Measurements from ENCODE around the gene PLEKHG5. TPM values are rescaled to one million over a fixed set of nuclear protein-coding genes. Genes with fewer than 3 reads are reported as not detected.

Gene PLEKHG5
- total and polyA plus RNA-seq, 3 experiments from 2014 or later: 1.0 to 2.6 (median 2.2) TPM

GRCh38 chr1:6503884-6504602 is 12.6 kb upstream of the PLEKHG5 start:
- POLR2A ChIA-PET: interaction anchor here (0.6 kb wide), 1 partner anchor 11 kb away, joined by 5 read pairs; no protein-coding TSS in a partner anchor
- peaks cover 5% of the 10 kb centered on the region for H3K27me3 ChIP-seq (ENCODE audit: insufficient read depth, low read length, poor library complexity, severe bottlenecking)
- H3K4me3 Mint-ChIP-seq: no peak overlapping the region
- no peaks in the 10 kb centered on the region for H3K9me3 ChIP-seq (ENCODE audit: low read length)
- H3K4me3 ChIP-seq (ENCODE audit: low read length): no peak overlapping the region
- no peak overlapping the region for H3K27ac ChIP-seq (ENCODE audit: low read depth, low read length)
- no peak for DNase-seq
- H3K27me3 Mint-ChIP-seq: peaks cover 4 to 12% of the 10 kb centered on the region in 2 donors
- no peaks in the 10 kb centered on the region for H3K9me3 Mint-ChIP-seq
- H3K4me1 Mint-ChIP-seq: peaks cover 0 to 2% (median 0%) of the 10 kb centered on the region in 3 donors
- no peaks in the 10 kb centered on the region for H3K36me3 ChIP-seq (ENCODE audit: insufficient read depth, low read length)
- no peak overlapping the region for H3K27ac Mint-ChIP-seq
- CTCF ChIA-PET: no interaction called here
- H3K4me1 ChIP-seq (ENCODE audit: insufficient read depth, low read length): no peaks in the 10 kb centered on the region
- no peaks in the 10 kb centered on the region for H3K36me3 Mint-ChIP-seq

GRCh38 chr1:6502000-6502891 is 10.8 kb upstream of the PLEKHG5 start:
- no peak overlapping the region for H3K4me3 Mint-ChIP-seq
- H3K9me3 ChIP-seq (ENCODE audit: low read length): no peaks in the 10 kb centered on the region
- no peak overlapping the region for H3K27ac ChIP-seq (ENCODE audit: low read depth, low read length)
- DNase-seq: no peak
- peaks cover 7 to 13% (median 7%) of the 10 kb centered on the region in 3 donors for H3K4me1 Mint-ChIP-seq
- no peaks in the 10 kb centered on the region for H3K36me3 ChIP-seq (ENCODE audit: insufficient read depth, low read length)
- no peak overlapping the region for H3K4me3 ChIP-seq (ENCODE audit: low read length)
- ChIA-PET POLR2A (no interaction called here), CTCF (interaction anchor here (1.3 to 2.0 kb wide), 2 partner anchors 12 to 79 kb away, joined by 3 to 5 read pairs; no protein-coding TSS in a partner anchor)
- no peaks in the 10 kb centered on the region for H3K9me3 Mint-ChIP-seq
- no peaks in the 10 kb centered on the region for H3K36me3 Mint-ChIP-seq
- H3K27me3 Mint-ChIP-seq: peaks cover 4 to 12% of the 10 kb centered on the region in 2 donors
- H3K27ac Mint-ChIP-seq: no peak overlapping the region
- peaks cover 5% of the 10 kb centered on the region for H3K4me1 ChIP-seq (ENCODE audit: insufficient read depth, low read length)
- peaks cover 2% of the 10 kb centered on the region for H3K27me3 ChIP-seq (ENCODE audit: insufficient read depth, low read length, poor library complexity, severe bottlenecking)

DNA sequence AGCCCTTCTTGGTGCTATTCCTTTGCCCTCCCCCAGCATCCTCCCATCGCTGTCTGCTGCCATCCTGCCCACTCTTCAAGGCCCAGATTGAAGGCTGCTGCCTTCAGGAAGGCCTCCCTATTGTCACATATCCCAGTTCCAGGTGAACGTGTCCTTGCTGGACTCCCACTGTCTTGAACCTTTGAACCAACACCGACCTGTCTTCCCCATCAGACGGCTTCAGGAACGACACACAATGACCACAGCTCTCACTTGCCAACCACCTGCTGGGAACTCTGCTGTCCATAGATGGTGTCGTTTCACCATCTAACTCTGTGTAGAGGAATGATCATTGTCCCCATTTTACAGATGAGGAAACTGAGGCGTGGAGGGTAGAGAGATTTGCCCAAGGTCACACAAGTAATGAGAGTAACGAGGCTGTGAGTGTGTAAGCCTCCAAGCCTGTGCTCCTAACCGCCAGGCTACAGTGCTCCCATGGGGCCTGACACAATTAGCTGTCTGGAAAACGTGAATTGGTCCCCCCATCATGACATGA is 9.9 kb upstream of the PLEKHG5 start:
- H3K4me3 ChIP-seq (ENCODE audit: low read length): no peak overlapping the region
- H3K9me3 ChIP-seq (ENCODE audit: low read length): no peaks in the 10 kb centered on the region
- peaks cover 3% of the 10 kb centered on the region for H3K27me3 ChIP-seq (ENCODE audit: insufficient read depth, low read length, poor library complexity, severe bottlenecking)
- no peak overlapping the region for H3K27ac Mint-ChIP-seq
- H3K4me1 ChIP-seq (ENCODE audit: insufficient read depth, low read length): peaks cover 5% of the 10 kb centered on the region
- no peak overlapping the region for H3K27ac ChIP-seq (ENCODE audit: low read depth, low read length)
- ChIA-PET CTCF (interaction anchor here (2.0 kb wide), 1 partner anchor 11 kb away, joined by 5 read pairs; no protein-coding TSS in a partner anchor), POLR2A (no interaction called here)
- peak overlapping the region in 2 of 7 donors; percentile 4 to 8 for H3K4me3 Mint-ChIP-seq
- peaks cover 7 to 17% (median 9%) of the 10 kb centered on the region in 3 donors for H3K4me1 Mint-ChIP-seq
- H3K36me3 ChIP-seq (ENCODE audit: insufficient read depth, low read length): no peaks in the 10 kb centered on the region
- no peaks in the 10 kb centered on the region for H3K36me3 Mint-ChIP-seq
- no peaks in the 10 kb centered on the region for H3K9me3 Mint-ChIP-seq
- H3K27me3 Mint-ChIP-seq: peaks cover 2 to 6% of the 10 kb centered on the region in 2 donors
- no peak for DNase-seq

DNA sequence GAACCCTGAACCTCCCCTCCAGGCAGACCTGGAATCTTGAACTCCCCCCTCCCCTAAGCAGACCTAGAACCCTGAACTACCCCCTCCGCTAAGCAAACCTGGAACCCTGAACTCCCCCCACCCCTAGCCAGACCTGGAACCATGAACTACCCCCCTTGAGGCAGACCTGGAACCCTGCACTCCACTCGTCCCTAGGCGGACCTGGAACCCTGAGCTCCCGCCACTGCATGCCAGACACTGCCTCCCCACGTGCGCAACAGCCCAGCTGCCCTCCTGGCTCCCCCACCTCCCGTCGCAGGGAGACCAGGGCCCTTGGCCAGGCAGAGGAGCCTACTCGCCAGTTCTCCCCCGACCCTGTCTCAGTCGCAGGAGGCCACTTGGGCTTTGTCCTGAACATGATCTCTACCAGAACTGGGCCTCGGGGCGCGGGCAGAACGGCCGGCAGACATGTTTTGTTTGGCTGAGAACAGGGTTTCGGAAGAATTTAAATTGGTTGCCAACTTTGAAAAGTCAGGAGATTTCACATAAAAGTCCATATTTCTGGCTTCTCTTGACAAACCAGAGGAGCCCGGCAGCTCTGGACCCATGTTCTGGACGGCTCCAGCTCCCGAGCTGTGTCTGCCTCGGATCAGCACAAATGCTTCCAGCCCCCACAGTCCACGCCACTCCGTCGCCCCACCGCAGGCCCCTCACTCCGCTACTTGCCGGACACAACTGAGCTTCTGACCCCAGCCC is 9.2 kb upstream of the PLEKHG5 start:
- H3K36me3 Mint-ChIP-seq: no peaks in the 10 kb centered on the region
- CTCF ChIA-PET: interaction anchor here (2.0 kb wide), 1 partner anchor 11 kb away, joined by 5 read pairs; no protein-coding TSS in a partner anchor
- POLR2A ChIA-PET: no interaction called here

GRCh38 chr1:6499296-6499695 is 7.8 kb upstream of the PLEKHG5 start:
- no peak overlapping the region for H3K4me3 ChIP-seq (ENCODE audit: low read length)
- H3K4me1 Mint-ChIP-seq: peaks cover 13 to 29% (median 14%) of the 10 kb centered on the region in 3 donors
- H3K27me3 ChIP-seq (ENCODE audit: insufficient read depth, low read length, poor library complexity, severe bottlenecking): peaks cover 5% of the 10 kb centered on the region
- ChIA-PET CTCF (interaction anchor here (1.0 to 2.4 kb wide), 4 partner anchors 9 to 76 kb away, joined by 3 to 14 read pairs (median 6); partner anchors contain the start of gene NOL9), POLR2A (no interaction called here)
- no peaks in the 10 kb centered on the region for H3K36me3 ChIP-seq (ENCODE audit: insufficient read depth, low read length)
- no peak overlapping the region for H3K27ac ChIP-seq (ENCODE audit: low read depth, low read length)
- no peak for DNase-seq
- H3K4me1 ChIP-seq (ENCODE audit: insufficient read depth, low read length): peaks cover 5% of the 10 kb centered on the region
- H3K9me3 ChIP-seq (ENCODE audit: low read length): no peaks in the 10 kb centered on the region
- H3K36me3 Mint-ChIP-seq: no peaks in the 10 kb centered on the region
- peak overlapping the region in 1 of 8 donors; percentile 72 for H3K27ac Mint-ChIP-seq
- H3K4me3 Mint-ChIP-seq: peak overlapping the region in 6 of 7 donors; percentile 23 to 69 (median 54)
- peaks cover 2 to 6% of the 10 kb centered on the region in 2 donors for H3K27me3 Mint-ChIP-seq
- H3K9me3 Mint-ChIP-seq: no peaks in the 10 kb centered on the region

More for the DNA sequence above, 9.2 kb upstream of the PLEKHG5 start:
- Histone ChIP-seq H3K36me3 (ENCODE audit: insufficient read depth, low read length) (no peaks in the 10 kb centered on the region), H3K4me3 (ENCODE audit: low read length) (no peak overlapping the region), H3K27ac (ENCODE audit: low read depth, low read length) (no peak overlapping the region), H3K4me1 (ENCODE audit: insufficient read depth, low read length) (peaks cover 5% of the 10 kb centered on the region), H3K9me3 (ENCODE audit: low read length) (no peaks in the 10 kb centered on the region), H3K27me3 (ENCODE audit: insufficient read depth, low read length, poor library complexity, severe bottlenecking) (peaks cover 5% of the 10 kb centered on the region)
- Mint-ChIP-seq H3K27me3 (peaks cover 2 to 6% of the 10 kb centered on the region in 2 donors), H3K4me3 (peak overlapping the region in 1 of 7 donors; percentile 8), H3K27ac (no peak overlapping the region), H3K4me1 (peaks cover 10 to 24% (median 13%) of the 10 kb centered on the region in 3 donors), H3K9me3 (no peaks in the 10 kb centered on the region)
- DNase-seq: no peak

DNA sequence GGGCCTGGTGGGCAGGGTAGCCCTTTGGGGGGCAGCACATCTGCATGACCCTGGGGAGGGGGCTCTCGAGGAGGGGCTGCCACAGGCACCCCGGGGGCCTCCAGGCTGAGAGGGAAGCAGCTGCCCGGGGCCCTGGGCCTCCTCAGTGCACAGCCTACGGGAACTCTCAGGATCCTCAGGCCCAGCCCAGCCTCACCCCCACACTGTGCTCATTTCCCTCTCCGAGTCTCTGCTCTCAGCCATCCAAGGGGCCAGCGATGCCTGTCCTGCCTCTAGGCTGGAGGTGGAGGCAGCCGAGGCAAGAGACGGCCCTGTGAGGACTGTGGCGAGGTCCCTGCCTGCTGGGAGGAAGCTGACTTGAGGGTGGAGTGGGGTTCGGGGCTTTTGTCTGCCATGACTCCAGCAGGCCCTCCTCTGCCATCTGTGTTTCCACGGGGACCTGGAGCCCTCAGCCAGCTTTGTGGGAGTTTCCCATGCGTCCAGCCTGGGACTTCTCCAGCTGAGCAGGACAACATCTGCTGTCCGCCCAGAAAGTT is 7.2 kb upstream of the PLEKHG5 start:
- ChIA-PET POLR2A (no interaction called here), CTCF (interaction anchor here (0.9 to 2.4 kb wide), 5 partner anchors 8 to 76 kb away, joined by 3 to 14 read pairs (median 4); partner anchors contain the start of gene NOL9)
- no peak overlapping the region for H3K27ac Mint-ChIP-seq
- peaks cover 2 to 6% of the 10 kb centered on the region in 2 donors for H3K27me3 Mint-ChIP-seq
- H3K4me1 ChIP-seq (ENCODE audit: insufficient read depth, low read length): peaks cover 5% of the 10 kb centered on the region
- DNase-seq: no peak
- H3K36me3 Mint-ChIP-seq: no peaks in the 10 kb centered on the region
- peaks cover 5% of the 10 kb centered on the region for H3K27me3 ChIP-seq (ENCODE audit: insufficient read depth, low read length, poor library complexity, severe bottlenecking)
- H3K36me3 ChIP-seq (ENCODE audit: insufficient read depth, low read length): no peaks in the 10 kb centered on the region
- H3K9me3 ChIP-seq (ENCODE audit: low read length): no peaks in the 10 kb centered on the region
- H3K9me3 Mint-ChIP-seq: no peaks in the 10 kb centered on the region
- H3K4me3 ChIP-seq (ENCODE audit: low read length): no peak overlapping the region
- H3K4me1 Mint-ChIP-seq: peaks cover 13 to 29% (median 14%) of the 10 kb centered on the region in 3 donors
- no peak overlapping the region for H3K27ac ChIP-seq (ENCODE audit: low read depth, low read length)
- H3K4me3 Mint-ChIP-seq: peak overlapping the region in 3 of 7 donors; percentile 14 to 69 (median 62)

Measured in CD8-positive, alpha-beta memory T cell (primary cell).